Gastrocnemius medialis (tissue), 4 donors: ENCODE data around the gene MSANTD1. TPM values are rescaled to one million over a fixed set of nuclear protein-coding genes. Genes with fewer than 3 reads are reported as not detected.

Experiments
- ATAC-seq, 2 donors: fragments of 150-250 bp; one replicate each; pipeline ENCODE4 v1.9.1; 2016
- DNase-seq, 2 donors: peaks; one replicate each; pipeline ENCODE4 v3.0.0-alpha.2; 2019
- H3K27ac ChIP-seq, 4 donors: fragments of 200-600 bp; sonication (generic); 1 replicate in 1 of 4; 2 replicates in 3 of 4; pipeline ENCODE4 v1.5.1; 2016 to 2018; ENCODE audit warnings: mild to moderate bottlenecking in 2 of 4, moderate library complexity in 1 of 4
- H3K27me3 ChIP-seq, 3 donors: fragments of 200-600 bp; sonication (generic) in 2 of 3; 1 replicate in 1 of 3; 2 replicates in 2 of 3; pipeline versions ENCODE4 v1.5.1 to v1.6.0; 2016 to 2019; ENCODE audit warnings: mild to moderate bottlenecking in 1 of 3, moderate library complexity in 1 of 3
- H3K36me3 ChIP-seq, 2 donors: fragments of 200-600 bp; sonication (generic) in 1 of 2; one replicate each; pipeline ENCODE4 v1.5.1; 2017 to 2018
- H3K4me1 ChIP-seq, 2 donors: fragments of 200-600 bp; sonication (generic) in 1 of 2; one replicate each; pipeline ENCODE4 v1.5.1; 2016 to 2017; ENCODE audit warnings: mild to moderate bottlenecking in 2 of 2
- H3K4me3 ChIP-seq, 4 donors: fragments of 200-600 bp; sonication (generic) in 3 of 4; 1 replicate in 1 of 4; 2 replicates in 3 of 4; pipeline ENCODE4 v1.5.1; 2016 to 2019; ENCODE audit warnings: mild to moderate bottlenecking in 2 of 4
- H3K9me3 ChIP-seq, 3 donors: fragments of 200-600 bp; sonication (generic) in 2 of 3; 1 replicate in 1 of 3; 2 replicates in 2 of 3; pipeline ENCODE4 v1.5.1; 2016 to 2019
- CTCF ChIP-seq, 5 experiments: fragments of 450-650 bp in 3 of 5; fragments of 200-600 bp in 2 of 5; sonication (generic) in 2 of 5; IDR thresholded peaks in 4 of 5; conservative IDR thresholded peaks in 1 of 5; 1 replicate in 4 of 5; 2 replicates in 1 of 5; pipeline ENCODE4 v1.5.1; 2016 to 2019; ENCODE audit warnings: antibody characterized with exemption in 5 of 5, mild to moderate bottlenecking in 3 of 5, moderate library complexity in 3 of 5
- POLR2A ChIP-seq, 2 donors: fragments of 450-650 bp; IDR thresholded peaks; one replicate each; pipeline ENCODE4 v1.6.1; 2017; ENCODE audit warnings: antibody characterized with exemption in 2 of 2, mild to moderate bottlenecking in 2 of 2, moderate library complexity in 2 of 2
- in situ Hi-C, 4 donors: fragments of 200-750 bp; cut with MboI; loops; one replicate each; pipeline versions ENCODE4 v1.15.0 to v1.8.0; 2017; ENCODE audit warnings: low sequenced_read_pairs in 4 of 4
- intact Hi-C: fragments of 100-400 bp; cut with DNase I; formaldehyde crosslinking; loops from one replicate; pipeline ENCODE4 v1.15.1; 2023; ENCODE audit warnings: low total_unique reads
- total RNA-seq, 4 donors: library from RNA; depleted of rRNA; stranded (reverse); fragments of >200 nt; gene quantifications; one replicate each; pipeline versions ENCODE4 v1.1.0 to v1.2.3, GENCODE V29; 2016

MSANTD1 gene
- total RNA-seq, 4 donors from 2014 or later = 0.36 to 1.5 (median 0.48) TPM

- Histone ChIP-seq H3K4me1 (peaks cover 17 to 22% of the 10 kb centered on the region in 2 donors), H3K27ac (peak overlapping the region; percentile 99 to 100 (median 99)), H3K4me3 (peak overlapping the region; percentile 81 to 91 (median 84)), H3K27me3 (no peaks in the 10 kb centered on the region), H3K9me3 (no peaks in the 10 kb centered on the region), H3K36me3 (no peaks in the 10 kb centered on the region)
- DNase-seq = peak; percentile 51 to 72
- intact Hi-C loops = loop anchor here (1.0 to 10.0 kb wide), 6 partner anchors 28 to 1437 kb away; partner anchors contain the start of genes DOK7, HTT, HTT-AS and LETM1
- peak; percentile 71 to 72 for ATAC-seq
- in situ Hi-C loops = no loop called here
- TF ChIP-seq POLR2A (IDR thresholded peaks at IDR 0.05) (no peak), CTCF (IDR thresholded peaks at IDR 0.05 in 4 of 5, conservative IDR thresholded peaks at IDR 0.05 in 1 of 5) (no peak)
Measured at GRCh38 chr4:3291969-3292570, 43.1 kb downstream of the MSANTD1 start.

GRCh38 chr4:3292571-3293400 is 43.8 kb downstream of the MSANTD1 start, which contains the start of gene RGS12:
Gene RGS12, plus strand, starts transcription at chr4:3293021. Its CDS starts 23,150 bp downstream, at chr4:3316171.
- in situ Hi-C loops = no loop called here
- peak within 1 kb of the TSS; percentile 99 to 100 (median 99) for H3K27ac ChIP-seq

GRCh38 chr4:3293401-3294391 is 44.7 kb downstream of the MSANTD1 start:
- Histone ChIP-seq H3K27me3 (no peaks in the 10 kb centered on the region), H3K4me1 (peaks cover 20 to 22% of the 10 kb centered on the region in 2 donors), H3K36me3 (no peaks in the 10 kb centered on the region), H3K4me3 (peak overlapping the region; percentile 59 to 86 (median 66)), H3K9me3 (no peaks in the 10 kb centered on the region), H3K27ac (peak overlapping the region; percentile 82 to 100 (median 92))
- in situ Hi-C loops = no loop called here
- intact Hi-C loops = loop anchor here (2.0 to 10.0 kb wide), 5 partner anchors 73 to 1439 kb away; partner anchors contain the start of genes DOK7, HTT, HTT-AS and LETM1
- TF ChIP-seq POLR2A (IDR thresholded peaks at IDR 0.05) (no peak), CTCF (IDR thresholded peaks at IDR 0.05 in 4 of 5, conservative IDR thresholded peaks at IDR 0.05 in 1 of 5) (no peak)
- no peak for DNase-seq
- no peak for ATAC-seq

More at GRCh38 chr4:3292571-3293400, 43.8 kb downstream of the MSANTD1 start, which contains the start of gene RGS12:
- peak; percentile 98 for TF ChIP-seq POLR2A (IDR thresholded peaks at IDR 0.05)
- no peak for TF ChIP-seq CTCF (IDR thresholded peaks at IDR 0.05 in 4 of 5, conservative IDR thresholded peaks at IDR 0.05 in 1 of 5)
- H3K9me3 ChIP-seq = no peaks in the 10 kb centered on the region
- no peaks in the 10 kb centered on the region for H3K36me3 ChIP-seq
- no peaks in the 10 kb centered on the region for H3K27me3 ChIP-seq
- peak within 1 kb of the TSS; percentile 81 to 91 (median 84) for H3K4me3 ChIP-seq
- intact Hi-C loops = loop anchor here (1.0 to 10.0 kb wide), 6 partner anchors 28 to 1438 kb away; partner anchors contain the start of genes DOK7, HTT, HTT-AS and LETM1
- H3K4me1 ChIP-seq = peaks cover 17 to 22% of the 10 kb centered on the region in 2 donors
- peak; percentile 80 to 88 for ATAC-seq
- DNase-seq = peak; percentile 96 to 97
